Natural killer cell (primary cell): ENCODE data around the gene DNAH12. TPM values are rescaled to one million over a fixed set of nuclear protein-coding genes. Genes with fewer than 3 reads are reported as not detected.
"Not testable (repeated sequence)": the region's sequence is repeated elsewhere in the genome, so short reads cannot be mapped to it uniquely, and the experiment has no call there.

Source experiments
- ATAC-seq, 3 donors: fragments of 150-1000 bp in 2 of 3; fragments of 200-7000 bp in 1 of 3; cut with Tn5 transposase; 1 replicate in 1 of 3; 2 replicates in 2 of 3; pipeline ENCODE4 v1.10.0; 2021; ENCODE audit warnings: mild to moderate bottlenecking in 2 of 3, moderate library complexity in 2 of 3
- DNase-seq, 2 donors: peaks; one replicate each; pipeline versions ENCODE4 v3.0.0 to v3.0.0-alpha.2; 2013 to 2021; ENCODE audit warnings: mixed read lengths in 1 of 2
- H3K27ac ChIP-seq: one replicate; pipeline ENCODE4 v1.5.1; 2013; ENCODE audit warnings: mild to moderate bottlenecking, low read length
- H3K27me3 ChIP-seq: one replicate; pipeline ENCODE4 v1.6.1; 2013; ENCODE audit warnings: low read length; ENCODE audit not compliant: control insufficient read depth, insufficient read depth
- H3K36me3 ChIP-seq: one replicate; pipeline ENCODE4 v1.6.1; 2013; ENCODE audit warnings: low read length; ENCODE audit not compliant: control insufficient read depth, insufficient read depth
- H3K4me1 ChIP-seq: one replicate; pipeline ENCODE4 v1.6.1; 2013; ENCODE audit warnings: low read length; ENCODE audit not compliant: control insufficient read depth, insufficient read depth
- H3K4me3 ChIP-seq: one replicate; pipeline ENCODE4 v1.5.1; 2013; ENCODE audit warnings: low read length
- H3K9me3 ChIP-seq: one replicate; pipeline ENCODE4 v1.6.1; 2013; ENCODE audit warnings: low read length; ENCODE audit not compliant: control insufficient read depth, insufficient read depth
- H3K27ac Mint-ChIP-seq, 2 donors: one replicate each; pipeline ENCODE4 v1.8.0; 2022; ENCODE audit warnings: mild to moderate bottlenecking in 2 of 2, mixed read lengths in 2 of 2, moderate library complexity in 1 of 2
- H3K27me3 Mint-ChIP-seq, 2 donors: one replicate each; pipeline ENCODE4 v1.8.0; 2022; ENCODE audit warnings: low read depth in 2 of 2, mixed read lengths in 2 of 2
- H3K36me3 Mint-ChIP-seq: one replicate; pipeline ENCODE4 v1.8.0; 2022; ENCODE audit warnings: mixed read lengths
- H3K4me1 Mint-ChIP-seq, 2 donors: one replicate each; pipeline ENCODE4 v1.8.0; 2022; ENCODE audit warnings: mixed read lengths in 2 of 2
- H3K4me3 Mint-ChIP-seq: one replicate; pipeline ENCODE4 v1.8.0; 2022; ENCODE audit warnings: mild to moderate bottlenecking, moderate library complexity, mixed read lengths
- H3K9me3 Mint-ChIP-seq, 2 donors: one replicate each; pipeline ENCODE4 v1.8.0; 2022; ENCODE audit warnings: mixed read lengths in 2 of 2
- WGBS: methylation state at CpG from one replicate; pipeline ENCODE4 v1.1.7; 2013; ENCODE audit warnings: missing lambda C conversion rate; ENCODE audit not compliant: insufficient coverage; 5-methylcytosine and 5-hydroxymethylcytosine counted together
- intact Hi-C: fragments of 100-400 bp; cut with micrococcal nuclease; formaldehyde crosslinking; loops from one replicate; pipeline ENCODE4 v1.14.2; 2022
- total RNA-seq, 4 donors: library from RNA; stranded (reverse); fragments of 120-200 nt in 1 of 4; gene quantifications; one replicate each; pipeline versions ENCODE4 v1.2.3 to v1.2.4, GENCODE V29; 2013 to 2022
- TF ChIP-seq, protein P1 (sequence below): fragments of 200-600 bp; IDR thresholded peaks from one replicate; pipeline ENCODE4 v1.8.0; 2022; ENCODE audit warnings: antibody characterized with exemption

Gene DNAH12
- total RNA-seq, 3 donors from 2014 or later (not counting 1 experiment from before 2014, with no cell fraction given), result 0.11 to 0.30 (median 0.21) TPM

DNA sequence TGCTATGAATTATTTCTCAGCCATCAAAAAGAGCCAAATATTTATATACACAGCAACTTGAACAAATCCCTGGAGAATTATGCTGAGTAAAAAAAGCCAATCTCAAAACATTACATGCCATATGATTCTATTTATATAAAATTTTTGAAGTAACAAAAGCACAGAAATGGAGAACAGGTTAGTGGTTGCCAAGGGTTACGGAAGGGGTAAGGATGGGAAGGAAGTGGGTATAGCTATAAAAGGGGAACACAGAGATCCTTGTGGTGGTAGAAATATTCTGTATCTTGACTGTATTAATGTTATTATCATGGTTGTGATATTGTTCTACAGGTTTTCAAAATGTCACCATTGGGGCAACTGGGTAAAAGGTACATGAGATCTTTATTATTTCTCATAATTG lies 189.4 kb downstream of the DNAH12 start:
- DNase-seq, result no peak
- Mint-ChIP-seq H3K9me3 (no peaks in the 10 kb centered on the region), H3K4me3 (no peak overlapping the region), H3K27me3 (no peaks in the 10 kb centered on the region), H3K36me3 (no peaks in the 10 kb centered on the region), H3K4me1 (no peaks in the 10 kb centered on the region), H3K27ac (no peak overlapping the region)
- no peaks in the 10 kb centered on the region for H3K9me3 ChIP-seq
- no peaks in the 10 kb centered on the region for H3K4me1 ChIP-seq
- H3K27me3 ChIP-seq, result no peaks in the 10 kb centered on the region
- TF ChIP-seq, protein P1, sequence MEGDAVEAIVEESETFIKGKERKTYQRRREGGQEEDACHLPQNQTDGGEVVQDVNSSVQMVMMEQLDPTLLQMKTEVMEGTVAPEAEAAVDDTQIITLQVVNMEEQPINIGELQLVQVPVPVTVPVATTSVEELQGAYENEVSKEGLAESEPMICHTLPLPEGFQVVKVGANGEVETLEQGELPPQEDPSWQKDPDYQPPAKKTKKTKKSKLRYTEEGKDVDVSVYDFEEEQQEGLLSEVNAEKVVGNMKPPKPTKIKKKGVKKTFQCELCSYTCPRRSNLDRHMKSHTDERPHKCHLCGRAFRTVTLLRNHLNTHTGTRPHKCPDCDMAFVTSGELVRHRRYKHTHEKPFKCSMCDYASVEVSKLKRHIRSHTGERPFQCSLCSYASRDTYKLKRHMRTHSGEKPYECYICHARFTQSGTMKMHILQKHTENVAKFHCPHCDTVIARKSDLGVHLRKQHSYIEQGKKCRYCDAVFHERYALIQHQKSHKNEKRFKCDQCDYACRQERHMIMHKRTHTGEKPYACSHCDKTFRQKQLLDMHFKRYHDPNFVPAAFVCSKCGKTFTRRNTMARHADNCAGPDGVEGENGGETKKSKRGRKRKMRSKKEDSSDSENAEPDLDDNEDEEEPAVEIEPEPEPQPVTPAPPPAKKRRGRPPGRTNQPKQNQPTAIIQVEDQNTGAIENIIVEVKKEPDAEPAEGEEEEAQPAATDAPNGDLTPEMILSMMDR, result no peak
- intact Hi-C loops, result no loop called here
- no peak for ATAC-seq
- 36% methylated on average over 1 of the region's 1 CpG for WGBS
- H3K27ac ChIP-seq, result no peak overlapping the region
- H3K36me3 ChIP-seq, result no peaks in the 10 kb centered on the region
- no peak overlapping the region for H3K4me3 ChIP-seq

GRCh38 chr3:57350271-57350670 lies 193.9 kb downstream of the DNAH12 start:
- no peak overlapping the region for H3K4me3 ChIP-seq
- no peaks in the 10 kb centered on the region for H3K9me3 ChIP-seq
- TF ChIP-seq, protein P1, result no peak
- no peaks in the 10 kb centered on the region for H3K4me1 Mint-ChIP-seq
- H3K27me3 ChIP-seq, result no peaks in the 10 kb centered on the region
- H3K27me3 Mint-ChIP-seq, result peaks cover 0 to 8% of the 10 kb centered on the region in 2 donors
- H3K27ac ChIP-seq, result no peak overlapping the region
- ATAC-seq, result no peak
- intact Hi-C loops, result no loop called here
- H3K4me3 Mint-ChIP-seq, result no peak overlapping the region
- no peaks in the 10 kb centered on the region for H3K36me3 ChIP-seq
- H3K4me1 ChIP-seq, result no peaks in the 10 kb centered on the region
- H3K27ac Mint-ChIP-seq, result no peak overlapping the region
- WGBS, result no CpG with 5 or more reads among the region's 1 CpG
- DNase-seq, result no peak
- no peaks in the 10 kb centered on the region for H3K9me3 Mint-ChIP-seq
- H3K36me3 Mint-ChIP-seq, result no peaks in the 10 kb centered on the region

DNA sequence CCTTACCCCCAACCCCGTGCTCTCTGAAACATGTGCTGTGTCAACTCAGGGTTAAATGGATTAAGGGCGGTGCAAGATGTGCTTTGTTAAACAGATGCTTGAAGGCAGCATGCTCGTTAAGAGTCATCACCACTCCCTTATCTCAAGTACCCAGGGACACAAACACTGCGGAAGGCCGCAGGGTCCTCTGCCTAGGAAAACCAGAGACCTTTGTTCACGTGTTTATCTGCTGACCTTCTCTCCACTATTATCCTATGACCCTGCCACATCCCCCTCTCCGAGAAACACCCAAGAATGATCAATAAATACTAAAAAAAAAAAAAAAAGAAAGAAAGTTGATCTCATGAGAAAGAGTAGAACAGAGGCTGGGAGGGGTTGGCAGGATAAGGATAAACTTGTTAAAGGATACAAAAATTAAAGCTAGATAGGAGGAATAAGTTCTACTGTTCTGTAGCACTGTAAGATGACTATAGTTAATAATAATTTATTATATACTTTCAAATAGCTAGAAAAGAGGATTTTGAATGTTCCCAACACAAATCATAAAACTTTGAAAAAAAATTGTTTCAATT lies 205.0 kb downstream of the DNAH12 start:
- DNase-seq, ATAC-seq, H3K4me1 ChIP-seq, H3K27ac ChIP-seq, intact Hi-C loops, H3K27me3 ChIP-seq, H3K4me1 Mint-ChIP-seq, H3K4me3 ChIP-seq, H3K36me3 ChIP-seq, H3K9me3 Mint-ChIP-seq, H3K27ac Mint-ChIP-seq, H3K9me3 ChIP-seq, H3K36me3 Mint-ChIP-seq, H3K4me3 Mint-ChIP-seq: not testable (repeated sequence)
- H3K27me3 Mint-ChIP-seq, result peaks cover 10 to 11% of the 10 kb centered on the region in 2 donors
- no CpG with 5 or more reads among the region's 7 CpGs for WGBS

GRCh38 chr3:57338272-57339070 lies 205.7 kb downstream of the DNAH12 start:
- H3K36me3 ChIP-seq, H3K36me3 Mint-ChIP-seq, H3K27ac Mint-ChIP-seq, H3K9me3 ChIP-seq, H3K27ac ChIP-seq, H3K4me1 ChIP-seq, H3K4me3 ChIP-seq, H3K9me3 Mint-ChIP-seq, H3K4me3 Mint-ChIP-seq, ATAC-seq, H3K27me3 ChIP-seq, H3K4me1 Mint-ChIP-seq, intact Hi-C loops, DNase-seq: not testable (repeated sequence)
- peaks cover 10 to 18% of the 10 kb centered on the region in 2 donors for H3K27me3 Mint-ChIP-seq
- 92% methylated on average over 40 of the region's 40 CpGs for WGBS
